Measurements from ENCODE around the gene TEX51.

DNA sequence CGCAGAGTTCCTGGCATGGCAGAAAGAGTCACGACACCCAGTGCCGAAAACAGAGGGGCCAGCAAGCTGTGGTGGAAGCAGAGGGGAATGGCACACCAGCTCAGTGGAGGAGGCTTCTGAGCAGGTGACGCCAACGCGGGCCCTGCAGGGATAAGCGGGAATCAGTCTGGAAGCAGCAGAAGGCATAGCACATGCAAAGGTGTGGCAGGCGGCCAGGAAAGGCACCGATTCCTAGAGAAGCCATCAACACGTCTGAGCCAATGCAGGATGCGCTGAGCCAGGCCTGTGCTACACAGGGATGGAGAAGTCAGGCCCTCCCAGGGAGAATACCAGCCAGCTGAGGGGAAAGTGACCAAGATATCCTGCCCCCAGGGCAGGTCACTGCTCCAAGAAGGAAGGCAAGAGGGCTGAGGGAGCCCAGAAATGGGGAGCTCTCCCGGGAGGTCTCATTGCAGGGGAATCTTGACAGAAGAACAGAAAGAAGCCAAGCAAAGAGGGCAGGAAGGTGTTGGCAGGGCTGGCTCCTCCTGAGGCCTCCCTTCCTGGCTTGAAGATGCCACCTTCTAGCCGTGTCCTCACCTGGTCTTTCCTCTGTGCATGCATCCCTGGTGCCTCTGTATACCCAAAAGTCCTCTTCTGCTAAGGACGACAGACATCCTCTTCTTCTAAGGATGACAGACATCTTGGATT is 16.3 kb downstream of the TEX51 start:
- TF ChIP-seq, protein P1, sequence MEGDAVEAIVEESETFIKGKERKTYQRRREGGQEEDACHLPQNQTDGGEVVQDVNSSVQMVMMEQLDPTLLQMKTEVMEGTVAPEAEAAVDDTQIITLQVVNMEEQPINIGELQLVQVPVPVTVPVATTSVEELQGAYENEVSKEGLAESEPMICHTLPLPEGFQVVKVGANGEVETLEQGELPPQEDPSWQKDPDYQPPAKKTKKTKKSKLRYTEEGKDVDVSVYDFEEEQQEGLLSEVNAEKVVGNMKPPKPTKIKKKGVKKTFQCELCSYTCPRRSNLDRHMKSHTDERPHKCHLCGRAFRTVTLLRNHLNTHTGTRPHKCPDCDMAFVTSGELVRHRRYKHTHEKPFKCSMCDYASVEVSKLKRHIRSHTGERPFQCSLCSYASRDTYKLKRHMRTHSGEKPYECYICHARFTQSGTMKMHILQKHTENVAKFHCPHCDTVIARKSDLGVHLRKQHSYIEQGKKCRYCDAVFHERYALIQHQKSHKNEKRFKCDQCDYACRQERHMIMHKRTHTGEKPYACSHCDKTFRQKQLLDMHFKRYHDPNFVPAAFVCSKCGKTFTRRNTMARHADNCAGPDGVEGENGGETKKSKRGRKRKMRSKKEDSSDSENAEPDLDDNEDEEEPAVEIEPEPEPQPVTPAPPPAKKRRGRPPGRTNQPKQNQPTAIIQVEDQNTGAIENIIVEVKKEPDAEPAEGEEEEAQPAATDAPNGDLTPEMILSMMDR (IDR thresholded peaks at IDR 0.05), result no peak
- TF ChIP-seq POLR2A (IDR thresholded peaks at IDR 0.05), result no peak

Data from right lobe of liver (tissue), 4 donors.